Gastrocnemius medialis (tissue), 4 donors: Measurements from ENCODE around the gene LGMN.

Experiments used
- CTCF ChIP-seq, 5 experiments: fragments of 450-650 bp in 3 of 5; fragments of 200-600 bp in 2 of 5; sonication (generic) in 2 of 5; IDR thresholded peaks in 4 of 5; conservative IDR thresholded peaks in 1 of 5; 1 replicate in 4 of 5; 2 replicates in 1 of 5; pipeline ENCODE4 v1.5.1; 2016 to 2019; ENCODE audit warnings: antibody characterized with exemption in 5 of 5, mild to moderate bottlenecking in 3 of 5, moderate library complexity in 3 of 5
- POLR2A ChIP-seq, 2 donors: fragments of 450-650 bp; IDR thresholded peaks; one replicate each; pipeline ENCODE4 v1.6.1; 2017; ENCODE audit warnings: antibody characterized with exemption in 2 of 2, mild to moderate bottlenecking in 2 of 2, moderate library complexity in 2 of 2

GRCh38 chr14:92793709-92794546, 45.5 kb upstream of the LGMN start, which contains the start of gene GOLGA5:
- TF ChIP-seq CTCF (IDR thresholded peaks at IDR 0.05 in 4 of 5, conservative IDR thresholded peaks at IDR 0.05 in 1 of 5): peak in 4 of 5 experiments; percentile 23 to 33 (median 30)
- TF ChIP-seq POLR2A (IDR thresholded peaks at IDR 0.05): peak; percentile 73 to 83
